Lower leg skin (tissue), 3 donors: ENCODE data around the gene EEFSEC.

ENCODE experiments used
- CTCF ChIP-seq, 3 donors: fragments of 450-650 bp; IDR thresholded peaks; one replicate each; pipeline ENCODE4 v1.5.1; 2016; ENCODE audit warnings: antibody characterized with exemption in 3 of 3, mild to moderate bottlenecking in 3 of 3, moderate library complexity in 2 of 3
- POLR2A ChIP-seq, 2 donors: fragments of 450-650 bp; IDR thresholded peaks; one replicate each; pipeline ENCODE4 v1.6.1; 2016 to 2017; ENCODE audit warnings: antibody characterized with exemption in 2 of 2, mild to moderate bottlenecking in 1 of 2, moderate library complexity in 1 of 2

- TF ChIP-seq CTCF (IDR thresholded peaks at IDR 0.05), result no peak
- no peak for TF ChIP-seq POLR2A (IDR thresholded peaks at IDR 0.05)
Observed at GRCh38 chr3:128435058-128435457, 281.8 kb downstream of the EEFSEC start.
